Stomach (tissue), 4 donors: ENCODE results near the gene PNMA8A.

Source experiments
- POLR2A ChIP-seq, 4 donors: fragments of 450-650 bp; IDR thresholded peaks; one replicate each; pipeline ENCODE4 v1.6.1; 2016; ENCODE audit warnings: antibody characterized with exemption in 4 of 4, control low read depth in 2 of 4, mild to moderate bottlenecking in 1 of 4, moderate library complexity in 1 of 4
- POLR2AphosphoS5 ChIP-seq, 3 donors: sonication (generic); formaldehyde crosslinking; IDR thresholded peaks; one replicate each; pipeline ENCODE4 v1.6.1; 2016; ENCODE audit warnings: antibody characterized with exemption in 3 of 3
- TF ChIP-seq, protein P1 (sequence below), 7 experiments: fragments of 450-650 bp in 4 of 7; fragments of 200-600 bp in 3 of 7; sonication (generic) in 3 of 7; IDR thresholded peaks; one replicate each; pipeline ENCODE4 v1.5.1; 2016 to 2019; ENCODE audit warnings: antibody characterized with exemption in 7 of 7, control low read depth in 2 of 7, mild to moderate bottlenecking in 1 of 7

DNA sequence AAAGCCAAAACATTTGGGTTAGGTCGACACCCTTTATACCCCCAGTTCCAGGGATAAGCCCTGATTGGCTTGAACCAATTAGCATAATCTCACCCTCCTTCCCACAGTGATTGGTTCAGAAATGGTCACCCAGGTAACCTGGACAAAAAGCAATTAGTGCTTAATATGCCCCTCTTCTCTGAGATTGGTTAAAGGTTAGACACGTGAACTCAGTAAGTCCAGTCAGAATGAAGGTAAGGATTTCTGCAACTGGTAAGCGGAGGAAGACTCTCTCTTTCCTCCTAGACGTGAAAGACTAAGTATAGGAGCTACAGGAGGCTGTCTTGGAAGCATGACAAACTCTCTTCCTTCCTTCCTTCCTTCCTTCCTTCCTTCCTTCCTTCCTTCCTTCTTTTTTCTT, 41.4 kb downstream of the PNMA8A start:
- no peak for TF ChIP-seq POLR2AphosphoS5 (IDR thresholded peaks at IDR 0.05)
- TF ChIP-seq, protein P1, sequence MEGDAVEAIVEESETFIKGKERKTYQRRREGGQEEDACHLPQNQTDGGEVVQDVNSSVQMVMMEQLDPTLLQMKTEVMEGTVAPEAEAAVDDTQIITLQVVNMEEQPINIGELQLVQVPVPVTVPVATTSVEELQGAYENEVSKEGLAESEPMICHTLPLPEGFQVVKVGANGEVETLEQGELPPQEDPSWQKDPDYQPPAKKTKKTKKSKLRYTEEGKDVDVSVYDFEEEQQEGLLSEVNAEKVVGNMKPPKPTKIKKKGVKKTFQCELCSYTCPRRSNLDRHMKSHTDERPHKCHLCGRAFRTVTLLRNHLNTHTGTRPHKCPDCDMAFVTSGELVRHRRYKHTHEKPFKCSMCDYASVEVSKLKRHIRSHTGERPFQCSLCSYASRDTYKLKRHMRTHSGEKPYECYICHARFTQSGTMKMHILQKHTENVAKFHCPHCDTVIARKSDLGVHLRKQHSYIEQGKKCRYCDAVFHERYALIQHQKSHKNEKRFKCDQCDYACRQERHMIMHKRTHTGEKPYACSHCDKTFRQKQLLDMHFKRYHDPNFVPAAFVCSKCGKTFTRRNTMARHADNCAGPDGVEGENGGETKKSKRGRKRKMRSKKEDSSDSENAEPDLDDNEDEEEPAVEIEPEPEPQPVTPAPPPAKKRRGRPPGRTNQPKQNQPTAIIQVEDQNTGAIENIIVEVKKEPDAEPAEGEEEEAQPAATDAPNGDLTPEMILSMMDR (IDR thresholded peaks at IDR 0.05), result no peak
- no peak for TF ChIP-seq POLR2A (IDR thresholded peaks at IDR 0.05)
